Activated CD8-positive, alpha-beta memory T cell treated with anti-CD3 and anti-CD28 coated beads, Interleukin-2, amount 50 U/mL, for 48 hours (primary cell): Measurements from ENCODE around the gene SETD6.

ENCODE experiments used
- DNase-seq: peaks from one replicate; pipeline ENCODE4 v3.0.0-alpha.2; 2020

Gene SETD6

GRCh38 chr16:58509256-58510096 is 5.8 kb upstream of the SETD6 start:
- no peak for DNase-seq

DNA sequence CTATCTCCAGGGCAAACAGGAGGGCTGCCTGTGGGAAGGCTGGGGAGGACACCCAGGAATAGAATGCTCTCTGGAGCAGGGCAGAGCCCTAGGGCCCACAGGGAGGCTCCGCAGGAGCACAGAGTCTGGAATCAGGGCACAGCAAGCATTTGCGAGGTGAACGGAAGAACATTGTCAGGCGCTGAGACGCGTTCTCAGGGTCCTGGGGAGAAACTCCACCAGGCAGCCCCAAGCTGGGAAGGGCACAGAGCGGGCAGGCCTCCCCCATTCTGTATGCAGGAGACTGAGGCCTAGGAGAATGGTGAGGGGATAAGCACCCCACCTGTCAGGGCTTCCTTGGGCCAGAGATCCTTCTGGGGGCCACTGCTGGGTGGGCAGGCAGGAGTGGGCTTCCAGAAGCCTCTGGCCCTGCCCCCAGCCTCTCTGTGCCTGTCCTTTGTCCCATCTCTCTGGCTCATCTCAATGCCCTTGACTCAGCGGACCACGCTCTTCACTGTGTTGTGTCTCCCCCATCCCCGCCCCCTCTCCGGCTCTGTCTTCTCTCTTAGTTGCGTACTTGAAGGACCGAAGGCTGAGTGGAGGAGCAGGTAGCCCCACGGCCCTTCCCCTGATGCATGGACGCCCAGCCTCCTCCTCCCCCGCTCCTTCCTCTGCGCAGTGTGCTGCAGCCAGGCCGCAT is 5.1 kb upstream of the SETD6 start:
- peak; percentile 50 for DNase-seq

GRCh38 chr16:58510776-58511628 is 4.3 kb upstream of the SETD6 start:
- DNase-seq = peak; percentile 53

- peak; percentile 97 for DNase-seq
Observed at GRCh38 chr16:58511933-58512815, 3.1 kb upstream of the SETD6 start.

DNA sequence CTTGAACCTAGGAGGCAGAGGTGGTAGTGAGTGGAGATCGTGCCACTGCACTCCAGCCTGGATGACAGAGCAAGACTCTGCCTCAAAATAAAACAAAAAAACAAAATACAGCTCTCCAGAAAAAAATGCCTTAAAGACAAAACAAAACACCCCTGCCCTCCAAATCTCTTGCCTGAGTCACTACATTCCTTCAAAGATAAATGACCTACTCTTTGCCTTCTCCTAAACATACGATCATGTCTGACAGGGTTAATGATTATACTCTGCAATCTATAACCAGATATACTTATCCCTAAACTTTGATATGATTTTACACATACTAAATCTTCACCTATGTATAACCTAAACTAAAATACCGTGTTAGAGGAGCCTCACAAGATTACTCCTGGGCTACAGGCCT is 1.4 kb upstream of the SETD6 start:
- DNase-seq = no peak

GRCh38 chr16:58515871-58516767 is 802 bp downstream of the SETD6 start:
- peak; percentile 76 for DNase-seq

- DNase-seq = no peak
Observed at GRCh38 chr16:58516768-58517107, 1.4 kb downstream of the SETD6 start.

DNA sequence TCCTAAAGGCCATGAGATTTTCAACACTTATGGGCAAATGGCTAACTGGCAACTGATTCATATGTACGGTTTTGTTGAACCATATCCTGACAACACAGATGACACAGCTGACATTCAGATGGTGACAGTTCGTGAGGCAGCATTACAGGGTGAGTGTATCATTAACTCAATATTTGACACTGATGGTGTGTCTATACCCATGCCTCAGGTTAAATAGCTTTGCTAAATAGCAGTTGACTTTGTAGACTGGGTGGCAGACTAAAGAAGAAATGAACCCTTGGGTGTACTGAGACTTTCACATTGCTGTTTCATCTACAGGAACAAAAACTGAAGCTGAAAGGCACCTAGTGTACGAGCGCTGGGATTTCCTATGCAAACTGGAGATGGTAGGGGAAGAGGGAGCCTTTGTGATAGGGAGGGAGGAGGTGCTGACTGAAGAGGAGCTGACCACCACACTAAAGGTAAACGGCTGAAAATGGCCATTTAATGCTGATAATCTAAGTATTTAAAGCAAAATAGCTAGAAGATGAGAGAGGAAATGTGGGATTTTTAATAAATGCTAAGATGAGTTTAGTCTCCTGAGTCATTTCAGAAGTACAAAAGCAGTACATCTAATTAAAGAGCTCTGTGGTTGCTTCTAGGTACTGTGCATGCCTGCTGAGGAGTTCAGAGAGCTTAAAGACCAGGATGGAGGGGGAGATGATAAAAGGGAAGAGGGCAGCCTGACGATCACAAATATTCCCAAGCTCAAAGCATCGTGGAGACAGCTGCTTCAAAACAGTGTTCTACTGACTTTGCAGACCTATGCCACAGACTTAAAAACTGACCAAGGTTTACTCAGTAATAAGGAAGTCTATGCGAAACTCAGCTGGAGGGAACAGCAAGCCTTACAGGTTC is 3.0 kb downstream of the SETD6 start:
- no peak for DNase-seq

GRCh38 chr16:58518980-58519368 is 3.7 kb downstream of the SETD6 start:
- DNase-seq = no peak

- no peak for DNase-seq
Observed at GRCh38 chr16:58519707-58520106, 4.4 kb downstream of the SETD6 start.

- DNase-seq = no peak
Observed at GRCh38 chr16:58530179-58530578, 14.9 kb downstream of the SETD6 start.

GRCh38 chr16:58532414-58532813 is 17.1 kb downstream of the SETD6 start:
- DNase-seq = no peak

DNA sequence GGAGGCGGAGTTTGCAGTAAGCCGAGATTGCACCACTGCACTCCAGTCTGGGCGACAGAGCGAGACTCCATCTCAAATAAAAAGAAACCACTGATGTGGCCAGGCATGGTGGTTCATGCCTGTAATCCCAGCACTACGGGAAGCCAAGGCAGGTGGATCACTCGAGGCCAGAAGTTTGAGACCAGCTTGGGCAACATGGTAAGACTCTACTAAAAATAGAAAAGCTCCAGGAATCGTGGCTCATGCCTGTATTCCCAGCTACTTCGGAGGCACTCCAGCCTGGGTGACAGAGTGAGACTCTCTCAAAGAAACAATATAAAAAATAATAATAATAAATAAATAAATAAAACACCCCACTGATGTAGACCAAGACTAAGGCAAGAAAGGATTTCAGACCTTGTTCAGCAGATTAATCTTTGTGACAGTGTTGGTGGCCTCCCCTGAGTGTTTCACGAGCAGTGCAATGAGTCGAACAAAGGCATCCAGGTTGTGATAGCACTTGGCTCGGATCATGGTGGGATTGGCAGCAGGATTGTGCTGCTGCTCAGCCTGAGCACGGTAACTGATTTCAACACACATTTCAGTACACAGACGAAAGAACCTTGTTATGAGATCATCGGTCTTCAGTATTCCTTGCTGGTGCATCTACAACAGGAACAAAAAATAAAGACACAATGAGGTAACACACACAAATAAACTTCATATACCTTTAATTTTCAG is 18.6 kb downstream of the SETD6 start:
- DNase-seq = no peak

GRCh38 chr16:58535100-58535499 is 19.8 kb downstream of the SETD6 start:
- no peak for DNase-seq

- no peak for DNase-seq
Observed at GRCh38 chr16:58536278-58536677, 21.0 kb downstream of the SETD6 start.

DNA sequence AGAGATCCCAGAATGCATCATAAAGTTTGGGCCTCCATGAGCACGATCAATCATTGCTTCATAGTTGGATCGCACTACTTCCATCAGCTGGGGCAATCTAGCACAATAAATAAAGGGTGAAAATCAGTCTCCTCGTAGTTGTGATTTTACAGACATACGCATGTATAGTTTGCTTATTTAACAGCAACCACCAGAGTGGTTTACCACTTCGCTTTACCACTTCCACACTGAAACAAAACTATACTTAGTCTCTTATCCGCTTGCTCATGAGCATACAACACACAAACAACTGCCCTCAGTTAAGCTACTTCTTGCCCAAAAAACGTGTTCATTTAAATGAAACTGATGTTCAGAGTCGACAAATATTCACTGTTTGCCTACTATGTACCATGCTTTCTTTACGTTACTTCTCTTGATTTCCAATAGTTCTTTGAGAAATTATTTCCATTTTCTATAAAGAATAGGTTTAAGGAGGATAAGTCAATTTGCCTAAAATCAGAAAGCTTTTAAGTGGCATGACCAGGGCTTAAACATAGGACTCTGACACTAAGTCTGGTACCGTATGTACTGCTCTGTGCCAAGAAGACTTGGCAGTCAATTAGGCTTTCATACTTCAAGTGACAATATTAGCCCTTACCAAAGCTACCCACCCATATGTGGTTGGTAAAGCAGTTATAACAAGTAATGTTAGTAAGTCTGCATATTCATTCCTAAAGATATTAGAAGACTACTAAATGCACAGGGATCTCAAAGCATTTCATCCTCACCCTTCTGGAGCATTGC is 22.0 kb downstream of the SETD6 start:
- no peak for DNase-seq

DNA sequence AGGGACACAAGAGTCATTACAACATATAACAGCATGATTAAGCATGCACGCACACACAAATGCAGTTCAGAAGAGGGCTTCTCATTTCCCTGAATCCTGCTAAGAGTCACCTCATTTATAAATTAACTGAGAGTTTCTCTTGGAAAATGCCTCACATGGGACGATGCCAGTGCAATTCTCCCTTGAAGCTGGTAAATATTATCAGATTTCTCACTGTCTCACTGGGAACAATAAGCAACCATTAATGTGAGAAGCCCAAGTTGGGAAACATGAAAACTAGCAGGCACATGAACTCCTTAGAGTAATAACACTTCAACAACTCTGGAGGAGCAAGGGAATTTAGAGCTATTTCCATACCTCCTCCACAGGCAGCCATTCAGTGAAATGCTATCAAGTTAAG is 26.4 kb downstream of the SETD6 start:
- no peak for DNase-seq

DNA sequence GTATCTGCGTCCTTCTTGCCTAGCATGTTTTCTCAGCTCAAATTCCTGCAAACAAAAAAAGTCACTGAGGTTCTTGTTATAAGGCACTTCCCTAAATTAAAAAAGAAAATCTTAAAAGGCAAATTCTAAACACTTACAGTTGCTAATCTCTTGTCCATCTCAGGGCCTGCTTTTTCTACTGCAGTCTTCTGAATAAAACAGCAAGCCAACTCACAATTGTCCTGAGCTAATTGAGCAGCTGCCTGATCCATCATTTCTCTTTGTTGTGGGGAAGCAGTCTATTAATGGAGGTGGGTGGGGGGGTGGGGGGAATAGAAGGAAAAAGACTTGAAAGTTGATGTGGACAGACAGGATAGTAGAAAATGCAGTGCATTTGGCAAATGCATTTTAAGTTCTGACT is 27.0 kb downstream of the SETD6 start:
- no peak for DNase-seq

GRCh38 chr16:58543685-58544084 is 28.4 kb downstream of the SETD6 start:
- no peak for DNase-seq
